OCI-LY1 (cell line): ENCODE results near the gene SCOC.

ENCODE experiments used
- H2AFZ ChIP-seq: fragments of 200-600 bp; sonication (generic), shearing (Covaris generic); 2 replicates; pipeline ENCODE4 v1.6.0; 2014; ENCODE audit warnings: antibody characterized with exemption, mild to moderate bottlenecking, low read length
- H3F3A ChIP-seq: fragments of 200-600 bp; sonication (generic), shearing (Covaris generic); 2 replicates; pipeline ENCODE4 v1.6.0; 2014; ENCODE audit warnings: mild to moderate bottlenecking, antibody characterized with exemption, low read length, moderate library complexity; ENCODE audit not compliant: insufficient read depth
- H3K27ac ChIP-seq: fragments of 200-600 bp; sonication (generic); 2 replicates; pipeline ENCODE4 v1.5.1; 2014; ENCODE audit warnings: low read length, mixed run types, mild to moderate bottlenecking, low read depth; ENCODE audit not compliant: poor library complexity, severe bottlenecking
- H3K27me3 ChIP-seq: fragments of 200-600 bp; sonication (generic); 2 replicates; pipeline ENCODE4 v1.6.0; 2014; ENCODE audit warnings: antibody characterized with exemption, mild to moderate bottlenecking, low read length, moderate library complexity; ENCODE audit not compliant: insufficient read depth
- H3K36me3 ChIP-seq: fragments of 200-600 bp; sonication (generic); 2 replicates; pipeline ENCODE4 v1.6.1; 2014; ENCODE audit warnings: mild to moderate bottlenecking, antibody characterized with exemption, low read length, moderate library complexity, mixed read lengths; ENCODE audit not compliant: insufficient read depth
- H3K4me1 ChIP-seq: fragments of 200-600 bp; sonication (generic); 2 replicates; pipeline ENCODE4 v1.5.1; 2014; ENCODE audit warnings: mild to moderate bottlenecking, low read length, moderate library complexity; ENCODE audit not compliant: insufficient read depth, severe bottlenecking
- H3K4me2 ChIP-seq: fragments of 200-600 bp; sonication (generic), shearing (Covaris generic); 2 replicates; pipeline ENCODE4 v1.6.1; 2014; ENCODE audit warnings: low read length
- H3K4me3 ChIP-seq: fragments of 200-600 bp; sonication (generic); 2 replicates; pipeline ENCODE4 v1.5.1; 2014; ENCODE audit warnings: low read length, low read depth, mild to moderate bottlenecking, mixed read lengths; ENCODE audit not compliant: poor library complexity, severe bottlenecking
- H3K79me2 ChIP-seq: fragments of 200-600 bp; shearing (Covaris generic); 2 replicates; pipeline ENCODE4 v1.6.1; 2016; ENCODE audit warnings: mixed run types, low read length, mixed read lengths; ENCODE audit not compliant: insufficient read depth
- H3K9ac ChIP-seq: fragments of 200-600 bp; sonication (generic), shearing (Covaris generic); 2 replicates; pipeline ENCODE4 v1.6.1; 2014; ENCODE audit warnings: mild to moderate bottlenecking, low read length, mixed read lengths
- H3K9me2 ChIP-seq: fragments of 200-600 bp; sonication (generic), shearing (Covaris generic); 2 replicates; pipeline ENCODE4 v1.6.1; 2014; ENCODE audit warnings: low read depth, mild to moderate bottlenecking, low read length, mixed read lengths
- H3K9me3 ChIP-seq: fragments of 200-600 bp; shearing (Covaris generic); 2 replicates; pipeline ENCODE4 v1.6.1; 2014; ENCODE audit warnings: low read length, mixed read lengths
- H4K20me1 ChIP-seq: fragments of 200-600 bp; sonication (generic), shearing (Covaris generic); 2 replicates; pipeline ENCODE4 v1.6.0; 2016; ENCODE audit warnings: mild to moderate bottlenecking, low read length; ENCODE audit not compliant: insufficient read depth
- EZH2 ChIP-seq: fragments of 200-600 bp; sonication (generic), shearing (Covaris generic); IDR thresholded peaks from 2 replicates; pipeline ENCODE4 v1.8.0; 2017; ENCODE audit warnings: borderline replicate concordance, mixed run types, mild to moderate bottlenecking, antibody characterized with exemption, low read length, moderate library complexity, mixed read lengths
- TF ChIP-seq, protein P1 (sequence below): fragments of 200-600 bp; sonication (generic), shearing (Covaris generic); IDR thresholded peaks from 2 replicates; pipeline ENCODE4 v1.5.1; 2017; ENCODE audit warnings: mild to moderate bottlenecking, antibody characterized with exemption, low read length, moderate library complexity, mixed read lengths

Gene SCOC

DNA sequence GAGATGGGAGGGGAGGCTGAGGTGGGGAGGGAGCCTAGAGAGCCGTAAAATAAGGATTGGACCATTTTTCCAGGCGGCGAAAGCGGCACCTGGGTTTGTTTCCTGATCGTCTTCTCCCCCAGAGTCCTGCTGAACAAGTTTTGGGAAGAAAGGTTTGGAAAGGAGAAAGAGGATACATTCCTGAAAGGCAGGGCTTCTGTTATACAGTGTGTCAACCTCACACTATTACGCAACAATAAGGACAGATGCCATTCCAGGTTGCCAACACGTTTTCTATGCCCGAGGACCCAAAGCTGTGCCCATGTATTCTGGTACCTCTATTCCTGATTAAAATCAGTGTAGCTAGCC, 658 bp downstream of the SCOC start:
- peaks cover 7% of the 10 kb centered on the region for H3K79me2 ChIP-seq
- peaks cover 4% of the 10 kb centered on the region; the same call in 1 of the 2 replicates for H3K36me3 ChIP-seq
- H3K27ac ChIP-seq: no peak overlapping the region
- H2AFZ ChIP-seq: peak overlapping the region; percentile 89; the same call in 1 of the 2 replicates
- H3K4me2 ChIP-seq: peak overlapping the region; percentile 99
- H4K20me1 ChIP-seq: no peaks in the 10 kb centered on the region
- TF ChIP-seq EZH2: no peak
- TF ChIP-seq, protein P1, sequence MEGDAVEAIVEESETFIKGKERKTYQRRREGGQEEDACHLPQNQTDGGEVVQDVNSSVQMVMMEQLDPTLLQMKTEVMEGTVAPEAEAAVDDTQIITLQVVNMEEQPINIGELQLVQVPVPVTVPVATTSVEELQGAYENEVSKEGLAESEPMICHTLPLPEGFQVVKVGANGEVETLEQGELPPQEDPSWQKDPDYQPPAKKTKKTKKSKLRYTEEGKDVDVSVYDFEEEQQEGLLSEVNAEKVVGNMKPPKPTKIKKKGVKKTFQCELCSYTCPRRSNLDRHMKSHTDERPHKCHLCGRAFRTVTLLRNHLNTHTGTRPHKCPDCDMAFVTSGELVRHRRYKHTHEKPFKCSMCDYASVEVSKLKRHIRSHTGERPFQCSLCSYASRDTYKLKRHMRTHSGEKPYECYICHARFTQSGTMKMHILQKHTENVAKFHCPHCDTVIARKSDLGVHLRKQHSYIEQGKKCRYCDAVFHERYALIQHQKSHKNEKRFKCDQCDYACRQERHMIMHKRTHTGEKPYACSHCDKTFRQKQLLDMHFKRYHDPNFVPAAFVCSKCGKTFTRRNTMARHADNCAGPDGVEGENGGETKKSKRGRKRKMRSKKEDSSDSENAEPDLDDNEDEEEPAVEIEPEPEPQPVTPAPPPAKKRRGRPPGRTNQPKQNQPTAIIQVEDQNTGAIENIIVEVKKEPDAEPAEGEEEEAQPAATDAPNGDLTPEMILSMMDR: no peak
- H3K4me1 ChIP-seq: peaks cover 25% of the 10 kb centered on the region
- no peaks in the 10 kb centered on the region for H3K9me2 ChIP-seq
- H3F3A ChIP-seq: no peaks in the 10 kb centered on the region
- peak overlapping the region; percentile 98 for H3K4me3 ChIP-seq
- H3K27me3 ChIP-seq: no peaks in the 10 kb centered on the region
- peak overlapping the region; percentile 96 for H3K9ac ChIP-seq
- H3K9me3 ChIP-seq: no peaks in the 10 kb centered on the region

DNA sequence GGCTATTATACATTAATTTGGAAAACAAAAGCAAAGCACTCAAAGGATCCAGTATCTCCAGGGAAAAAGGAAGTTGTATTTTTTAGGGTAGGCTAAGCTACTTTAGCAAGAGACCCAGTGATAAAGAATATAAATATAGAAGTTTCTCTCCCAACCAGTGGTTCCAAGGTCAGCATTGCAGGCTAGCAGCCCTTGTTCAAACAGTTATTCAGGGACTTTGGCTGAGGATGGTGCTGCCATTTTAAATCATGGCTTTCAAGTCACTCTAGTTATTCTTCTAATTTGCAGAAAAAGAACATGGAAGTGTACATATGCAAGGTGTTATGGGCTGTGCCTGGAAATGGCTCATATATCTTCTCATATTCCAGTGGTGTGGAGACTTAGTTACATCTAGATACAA, 9.3 kb downstream of the SCOC start:
- Histone ChIP-seq H3K4me3 (no peak overlapping the region), H2AFZ (no peak overlapping the region), H3K79me2 (no peaks in the 10 kb centered on the region), H3K27me3 (no peaks in the 10 kb centered on the region), H3K4me1 (no peaks in the 10 kb centered on the region), H3K27ac (no peak overlapping the region), H3K4me2 (no peak overlapping the region), H3K9me2 (no peaks in the 10 kb centered on the region), H3F3A (no peaks in the 10 kb centered on the region), H4K20me1 (no peaks in the 10 kb centered on the region), H3K36me3 (peaks cover 26% of the 10 kb centered on the region), H3K9me3 (no peaks in the 10 kb centered on the region), H3K9ac (no peak overlapping the region)
- TF ChIP-seq EZH2: no peak
- TF ChIP-seq, protein P1: no peak

DNA sequence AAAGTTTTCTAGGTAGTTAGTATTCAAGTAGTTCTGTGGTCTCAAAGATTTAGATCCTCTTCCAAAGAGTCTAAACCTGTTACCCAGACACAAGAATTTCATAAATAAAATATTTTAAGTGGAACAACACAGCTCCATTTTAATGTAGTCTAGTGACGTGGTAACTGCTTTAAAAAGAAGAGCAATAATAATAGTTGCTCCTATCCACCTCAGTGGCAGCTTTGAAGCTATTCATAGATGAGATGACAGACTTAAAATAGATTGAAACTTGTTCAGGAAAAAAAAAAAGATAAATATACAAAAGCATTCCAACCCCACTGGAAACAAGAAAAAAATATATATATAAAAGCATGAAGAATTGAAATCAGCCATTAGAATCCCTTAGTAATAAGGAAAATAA, 14.6 kb downstream of the SCOC start:
- H3K79me2 ChIP-seq: no peaks in the 10 kb centered on the region
- no peak overlapping the region for H3K27ac ChIP-seq
- no peaks in the 10 kb centered on the region for H3K9me2 ChIP-seq

More for the DNA sequence above, 14.6 kb downstream of the SCOC start:
- Histone ChIP-seq H3K9ac (no peak overlapping the region), H3K27me3 (no peaks in the 10 kb centered on the region), H3F3A (no peaks in the 10 kb centered on the region), H3K9me3 (no peaks in the 10 kb centered on the region), H2AFZ (no peak overlapping the region), H4K20me1 (no peaks in the 10 kb centered on the region), H3K36me3 (no peaks in the 10 kb centered on the region), H3K4me3 (no peak overlapping the region), H3K4me2 (no peak overlapping the region), H3K4me1 (no peaks in the 10 kb centered on the region)
- TF ChIP-seq EZH2: no peak
- TF ChIP-seq, protein P1: no peak
